ENCODE data around the gene ITGAE. TPM values are rescaled to one million over a fixed set of nuclear protein-coding genes. Genes with fewer than 3 reads are reported as not detected.

ITGAE gene
- polyA plus RNA-seq, 2 of the 4 experiments (the other 2 are of a cell fraction): 154 to 156 TPM

DNA sequence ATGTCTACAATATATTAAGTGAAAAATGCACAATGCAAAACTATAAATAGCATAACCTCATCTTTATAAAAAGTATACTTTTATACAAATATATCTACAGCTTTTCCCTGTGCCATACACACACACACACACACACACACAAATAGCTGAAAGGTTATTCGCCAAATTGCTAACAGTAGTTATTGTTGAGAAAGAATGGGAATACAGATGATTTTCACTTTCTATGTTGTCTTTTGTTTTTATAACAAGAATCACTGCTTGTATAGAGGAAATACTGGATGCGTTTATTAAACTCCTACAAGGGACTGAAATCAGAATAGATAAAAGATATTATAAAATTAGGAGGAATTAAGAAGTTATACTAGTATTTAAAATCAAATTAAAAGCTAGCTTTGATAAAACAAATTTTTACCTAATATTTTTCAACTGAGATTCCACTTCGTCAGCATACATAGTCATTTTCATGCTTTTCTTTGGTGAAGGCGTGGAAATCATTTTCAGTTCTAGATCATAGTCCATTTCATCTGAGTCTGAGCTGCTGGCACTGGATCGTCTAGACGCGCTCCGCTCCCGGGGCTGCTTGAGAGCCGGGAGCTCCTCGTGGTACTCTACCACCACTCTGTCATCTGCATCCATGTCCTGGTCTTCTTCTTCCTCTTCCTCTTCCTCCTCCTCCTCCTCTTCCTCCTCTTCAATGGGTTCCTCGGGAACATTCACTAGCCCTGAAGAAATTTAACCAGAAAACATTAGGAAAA is 17.0 kb upstream of the ITGAE start (continued):
- TF ChIP-seq EHMT2 (IDR thresholded peaks at IDR 0.05; ENCODE audit: low read depth) (no peak), POLR2AphosphoS2 (conservative IDR thresholded peaks at IDR 0.05; ENCODE audit: low read length) (no peak), EHF (CRISPR knock-in tag; IDR thresholded peaks at IDR 0.05) (no peak), RNF2 (IDR thresholded peaks at IDR 0.05; ENCODE audit: borderline replicate concordance, low read depth) (no peak)
- TF ChIP-seq, protein P1, sequence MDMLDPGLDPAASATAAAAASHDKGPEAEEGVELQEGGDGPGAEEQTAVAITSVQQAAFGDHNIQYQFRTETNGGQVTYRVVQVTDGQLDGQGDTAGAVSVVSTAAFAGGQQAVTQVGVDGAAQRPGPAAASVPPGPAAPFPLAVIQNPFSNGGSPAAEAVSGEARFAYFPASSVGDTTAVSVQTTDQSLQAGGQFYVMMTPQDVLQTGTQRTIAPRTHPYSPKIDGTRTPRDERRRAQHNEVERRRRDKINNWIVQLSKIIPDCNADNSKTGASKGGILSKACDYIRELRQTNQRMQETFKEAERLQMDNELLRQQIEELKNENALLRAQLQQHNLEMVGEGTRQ (IDR thresholded peaks at IDR 0.05): no peak
- TF ChIP-seq, protein P2, sequence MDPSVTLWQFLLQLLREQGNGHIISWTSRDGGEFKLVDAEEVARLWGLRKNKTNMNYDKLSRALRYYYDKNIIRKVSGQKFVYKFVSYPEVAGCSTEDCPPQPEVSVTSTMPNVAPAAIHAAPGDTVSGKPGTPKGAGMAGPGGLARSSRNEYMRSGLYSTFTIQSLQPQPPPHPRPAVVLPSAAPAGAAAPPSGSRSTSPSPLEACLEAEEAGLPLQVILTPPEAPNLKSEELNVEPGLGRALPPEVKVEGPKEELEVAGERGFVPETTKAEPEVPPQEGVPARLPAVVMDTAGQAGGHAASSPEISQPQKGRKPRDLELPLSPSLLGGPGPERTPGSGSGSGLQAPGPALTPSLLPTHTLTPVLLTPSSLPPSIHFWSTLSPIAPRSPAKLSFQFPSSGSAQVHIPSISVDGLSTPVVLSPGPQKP (IDR thresholded peaks at IDR 0.05; ENCODE audit: low read depth, low read length): no peak

DNA sequence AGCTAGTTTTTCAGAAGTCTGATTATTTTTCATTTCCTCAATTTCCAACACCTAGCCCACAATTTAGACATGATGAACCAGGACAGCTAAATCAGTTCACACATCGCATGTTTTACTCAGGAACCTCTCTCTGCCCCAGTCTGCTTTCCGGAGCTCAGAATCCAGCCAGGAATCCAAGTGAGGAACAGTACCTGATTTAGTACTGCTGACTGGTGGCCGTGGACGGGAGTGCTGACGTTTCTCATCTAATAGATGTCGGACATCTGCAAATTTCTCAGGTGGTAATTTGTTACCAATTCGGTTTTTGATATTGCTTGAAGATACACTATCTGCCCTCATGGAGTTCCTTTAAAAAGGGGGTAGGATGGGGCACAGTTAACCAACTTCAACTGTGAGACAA is 14.9 kb upstream of the ITGAE start:
- CTCF ChIA-PET: interaction anchor here (0.8 to 16.6 kb wide), 4 partner anchors 11 to 93 kb away, joined by 3 to 303 read pairs (median 20); no protein-coding TSS in a partner anchor
- no peak overlapping the region for H3K4me3 ChIP-seq
- no peaks in the 10 kb centered on the region for H3K9me3 ChIP-seq
- FAIRE-seq (no peak), ATAC-seq (peak in 1 of 2 experiments; percentile 53; a peak in 2 of 6 replicates), DNase-seq (ENCODE audit: low read depth in 1 of 2, low spot score in 1 of 2) (no peak)
- TF ChIP-seq RAD21 (conservative IDR thresholded peaks at IDR 0.05 in 1 of 2, IDR thresholded peaks at IDR 0.05 in 1 of 2) (peak in 1 of 2 experiments; percentile 4; a peak in 1 of 5 replicates), CHD4 (IDR thresholded peaks at IDR 0.05; ENCODE audit: borderline replicate concordance) (no peak)
- no peak overlapping the region for H3K4me2 ChIP-seq
- H3K4me1 ChIP-seq: no peaks in the 10 kb centered on the region
- no peak overlapping the region for H3K27ac ChIP-seq
- 89% methylated on average over 7 of the region's 7 CpGs for WGBS (ENCODE audit: missing lambda C conversion rate)
- POLR2A ChIA-PET: no interaction called here

DNA sequence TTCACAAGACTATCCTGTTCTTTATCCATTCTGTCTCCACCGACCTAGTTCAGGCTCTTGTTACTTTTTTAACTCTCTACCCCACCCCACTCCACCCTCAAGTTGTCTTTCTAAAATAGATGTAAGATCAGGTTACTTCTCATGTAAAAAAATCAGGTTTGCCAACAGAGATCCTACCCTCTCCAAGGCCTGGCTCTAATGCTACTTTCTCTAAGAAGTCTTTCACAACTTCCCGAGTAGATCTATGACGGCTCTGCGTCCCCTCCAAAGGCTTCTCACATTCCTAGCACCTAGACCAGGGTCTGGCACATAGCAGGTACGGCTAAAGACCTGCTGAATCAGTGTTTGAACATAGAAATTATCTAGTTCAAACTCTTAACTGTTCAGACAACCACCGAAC is 14.1 kb upstream of the ITGAE start:
- no peak overlapping the region for H3K4me3 ChIP-seq
- 86% methylated on average over 6 of the region's 6 CpGs for WGBS (ENCODE audit: missing lambda C conversion rate)
- no peaks in the 10 kb centered on the region for H3K9me3 ChIP-seq
- FAIRE-seq (no peak), ATAC-seq (no peak), DNase-seq (ENCODE audit: low read depth in 1 of 2, low spot score in 1 of 2) (no peak)
- ChIA-PET CTCF (interaction anchor here (0.9 to 16.6 kb wide), 4 partner anchors 11 to 138 kb away, joined by 3 to 303 read pairs (median 20); no protein-coding TSS in a partner anchor), POLR2A (interaction anchor here (0.7 kb wide), 1 partner anchor 92 kb away, joined by 3 read pairs; the partner anchor contains the start of gene HASPIN)
- H3K4me1 ChIP-seq: no peaks in the 10 kb centered on the region
- TF ChIP-seq PHF8 (IDR thresholded peaks at IDR 0.05; ENCODE audit: borderline replicate concordance, low read depth) (no peak), EHMT2 (IDR thresholded peaks at IDR 0.05; ENCODE audit: low read depth) (no peak), FOSB (CRISPR knock-in tag; IDR thresholded peaks at IDR 0.05) (no peak), RCOR1 (IDR thresholded peaks at IDR 0.05; ENCODE audit: low read depth, low read length) (no peak), CHD2 (IDR thresholded peaks at IDR 0.05; ENCODE audit: low read length, partially characterized antibody) (no peak), RARB (CRISPR knock-in tag; IDR thresholded peaks at IDR 0.05) (no peak), NR3C1 (IDR thresholded peaks at IDR 0.05) (no peak), HOXA7 (CRISPR knock-in tag; IDR thresholded peaks at IDR 0.05) (no peak), RAD21 (conservative IDR thresholded peaks at IDR 0.05 in 1 of 2, IDR thresholded peaks at IDR 0.05 in 1 of 2) (no peak), ZSCAN20 (CRISPR knock-in tag; IDR thresholded peaks at IDR 0.05) (no peak), POLR2A (IDR thresholded peaks at IDR 0.05; ENCODE audit: low read length) (no peak), TP53 (CRISPR knock-in tag; IDR thresholded peaks at IDR 0.05) (no peak), ZNF302 (CRISPR knock-in tag; IDR thresholded peaks at IDR 0.05) (no peak), FOXS1 (CRISPR knock-in tag; IDR thresholded peaks at IDR 0.05) (no peak), SREBF2 (IDR thresholded peaks at IDR 0.05) (no peak), KDM1A (IDR thresholded peaks at IDR 0.05; ENCODE audit: low read depth) (no peak)
- TF ChIP-seq, protein P3, sequence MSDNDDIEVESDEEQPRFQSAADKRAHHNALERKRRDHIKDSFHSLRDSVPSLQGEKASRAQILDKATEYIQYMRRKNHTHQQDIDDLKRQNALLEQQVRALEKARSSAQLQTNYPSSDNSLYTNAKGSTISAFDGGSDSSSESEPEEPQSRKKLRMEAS (IDR thresholded peaks at IDR 0.05): no peak
- TF ChIP-seq, protein P1 (IDR thresholded peaks at IDR 0.05): no peak
- H3K27ac ChIP-seq: no peak overlapping the region
- no peak overlapping the region for H3K4me2 ChIP-seq

Measured in A549 (cell line).